Measurements from ENCODE around the gene DRD4.

Gene DRD4

GRCh38 chr11:636511-637332 is at the start of gene DRD4:
DRD4 (plus strand) TSS chr11:637269; CDS start chr11:637305, 36 bp downstream.
- no peak for DNase-seq

GRCh38 chr11:587546-587945 is 49.5 kb upstream of the DRD4 start:
- no peak for DNase-seq

GRCh38 chr11:587978-588380 is 49.1 kb upstream of the DRD4 start:
- DNase-seq: no peak

- DNase-seq: no peak
These were observed 47.3 kb upstream of the DRD4 start for GRCh38 chr11:589798-590197.

- no peak for DNase-seq
These were observed 46.1 kb upstream of the DRD4 start for GRCh38 chr11:590997-591396.

GRCh38 chr11:592501-592900 is 44.6 kb upstream of the DRD4 start:
- DNase-seq: no peak

GRCh38 chr11:592918-593317 is 44.2 kb upstream of the DRD4 start:
- DNase-seq: no peak

- DNase-seq: no peak
These were observed 43.7 kb upstream of the DRD4 start for GRCh38 chr11:593347-593746.

- no peak for DNase-seq
These were observed 41.7 kb upstream of the DRD4 start for GRCh38 chr11:595400-595799.

GRCh38 chr11:596374-596773 is 40.7 kb upstream of the DRD4 start:
- DNase-seq: no peak

GRCh38 chr11:597166-597725 is 39.8 kb upstream of the DRD4 start:
- DNase-seq: peak; percentile 82

GRCh38 chr11:598005-598680 is 38.9 kb upstream of the DRD4 start:
- no peak for DNase-seq

GRCh38 chr11:601573-602245 is 35.4 kb upstream of the DRD4 start:
- no peak for DNase-seq

- DNase-seq: no peak
These were observed 33.9 kb upstream of the DRD4 start for GRCh38 chr11:603154-603553.

- DNase-seq: no peak
These were observed 31.6 kb upstream of the DRD4 start for GRCh38 chr11:605286-606129.

GRCh38 chr11:606245-606644 is 30.8 kb upstream of the DRD4 start:
- DNase-seq: no peak

- DNase-seq: no peak
These were observed 29.9 kb upstream of the DRD4 start for GRCh38 chr11:607020-607780.

- DNase-seq: no peak
These were observed 29.0 kb upstream of the DRD4 start for GRCh38 chr11:607971-608659.

GRCh38 chr11:608791-609251 is 28.2 kb upstream of the DRD4 start:
- DNase-seq: no peak

GRCh38 chr11:609341-609811 is 27.7 kb upstream of the DRD4 start:
- no peak for DNase-seq
